ENCODE results near the gene GJB1.

The GJB1 gene

GRCh38 chrX:71215338-71215912 lies 7.6 kb upstream of the GJB1 start:
- DNase-seq (ENCODE audit: low read depth): no peak

GRCh38 chrX:71216485-71216884 lies 6.5 kb upstream of the GJB1 start:
- DNase-seq (ENCODE audit: low read depth): no peak

- DNase-seq (ENCODE audit: low read depth): no peak
Measured at GRCh38 chrX:71217298-71217697, 5.7 kb upstream of the GJB1 start.

GRCh38 chrX:71221145-71221544 lies 1.9 kb upstream of the GJB1 start:
- DNase-seq (ENCODE audit: low read depth): no peak

GRCh38 chrX:71224098-71224708 lies 1.2 kb downstream of the GJB1 start:
- DNase-seq (ENCODE audit: low read depth): no peak

- no peak for DNase-seq (ENCODE audit: low read depth)
Measured at GRCh38 chrX:71225009-71225408, 2.0 kb downstream of the GJB1 start.

- no peak for DNase-seq (ENCODE audit: low read depth)
Measured at GRCh38 chrX:71225676-71226075, 2.7 kb downstream of the GJB1 start.

GRCh38 chrX:71227370-71228062 lies 4.5 kb downstream of the GJB1 start:
- no peak for DNase-seq (ENCODE audit: low read depth)

- no peak for DNase-seq (ENCODE audit: low read depth)
Measured at GRCh38 chrX:71228063-71228642, 5.1 kb downstream of the GJB1 start.

GRCh38 chrX:71235482-71235881 lies 12.5 kb downstream of the GJB1 start:
- no peak for DNase-seq (ENCODE audit: low read depth)

- DNase-seq (ENCODE audit: low read depth): no peak
Measured at GRCh38 chrX:71236836-71237235, 13.8 kb downstream of the GJB1 start.

- no peak for DNase-seq (ENCODE audit: low read depth)
Measured at GRCh38 chrX:71239781-71240180, 16.8 kb downstream of the GJB1 start.

- DNase-seq (ENCODE audit: low read depth): no peak
Measured at GRCh38 chrX:71241301-71241700, 18.3 kb downstream of the GJB1 start.

GRCh38 chrX:71244359-71245128 lies 21.5 kb downstream of the GJB1 start:
- no peak for DNase-seq (ENCODE audit: low read depth)

GRCh38 chrX:71245159-71245558 lies 22.1 kb downstream of the GJB1 start:
- DNase-seq (ENCODE audit: low read depth): no peak

GRCh38 chrX:71250841-71251240 lies 27.8 kb downstream of the GJB1 start:
- DNase-seq (ENCODE audit: low read depth): no peak

- DNase-seq (ENCODE audit: low read depth): peak; percentile 13
Measured at GRCh38 chrX:71251466-71251973, 28.5 kb downstream of the GJB1 start.

GRCh38 chrX:71252221-71252620 lies 29.2 kb downstream of the GJB1 start:
- DNase-seq (ENCODE audit: low read depth): no peak

GRCh38 chrX:71253253-71254091 lies 30.4 kb downstream of the GJB1 start:
- DNase-seq (ENCODE audit: low read depth): peak; percentile 6

- peak; percentile 67 for DNase-seq (ENCODE audit: low read depth)
Measured at GRCh38 chrX:71254092-71254963, 31.3 kb downstream of the GJB1 start, which contains the start of gene ZMYM3. Gene ZMYM3 (minus strand): TSS chrX:71254140. CDS start chrX:71253255, 885 bp downstream.

Measured in stimulated activated CD8-positive, alpha-beta memory T cell treated with anti-CD3 and anti-CD28 coated beads, Interleukin-4, amount 100 ng/mL, for 24 hours (primary cell).